ENCODE measurements around the gene C22orf31. TPM values are rescaled to one million over a fixed set of nuclear protein-coding genes. Genes with fewer than 3 reads are reported as not detected.

C22orf31 gene
- total RNA-seq, 1 experiment from 2014 or later: not detected

DNA sequence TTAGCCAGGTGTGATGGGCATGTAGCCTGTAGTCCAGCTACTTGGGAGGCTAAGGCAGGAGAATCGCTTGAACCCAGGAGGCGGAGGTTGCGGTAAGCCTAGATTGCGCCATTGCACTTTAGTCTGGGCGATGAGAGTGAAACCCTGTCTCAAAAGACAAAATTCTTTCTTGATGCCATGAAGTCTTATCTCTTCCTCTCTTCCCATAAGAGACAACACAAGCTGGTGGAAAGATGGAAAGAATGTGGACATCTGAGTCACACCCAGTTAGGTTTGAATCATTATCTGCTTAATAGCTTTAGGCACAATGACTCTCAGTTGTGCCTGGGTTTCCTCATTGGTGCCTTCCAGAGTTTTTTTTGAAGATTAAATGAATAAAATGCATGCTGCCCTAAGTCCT, 46.5 kb upstream of the C22orf31 start:
- no peak for TF ChIP-seq CTCF (conservative IDR thresholded peaks at IDR 0.05)
- H3K4ac ChIP-seq (ENCODE audit: low read depth, low read length): no peak overlapping the region
- no peaks in the 10 kb centered on the region for H3K27me3 Mint-ChIP-seq (ENCODE audit: low read depth)
- H4K20me1 ChIP-seq (ENCODE audit: control insufficient read depth, insufficient read depth, insufficient read length): no peaks in the 10 kb centered on the region
- H3T11ph ChIP-seq (ENCODE audit: low read length): no peak overlapping the region
- peaks cover 14 to 25% of the 10 kb centered on the region in 2 experiments for H3K4me1 Mint-ChIP-seq
- H3K27ac ChIP-seq (ENCODE audit: insufficient read length, low read depth, low read length): no peak overlapping the region
- no peak overlapping the region for H2BK20ac ChIP-seq (ENCODE audit: low read depth, low read length, poor library complexity, severe bottlenecking)
- no peak overlapping the region for H2BK12ac ChIP-seq (ENCODE audit: insufficient read length, low read depth, low read length)
- H3K18ac ChIP-seq (ENCODE audit: insufficient read length, low read depth, low read length): no peak overlapping the region
- H3K14ac ChIP-seq (ENCODE audit: insufficient read depth, low read length): no peak overlapping the region
- no peak overlapping the region for H3K56ac ChIP-seq (ENCODE audit: insufficient read length, low read depth, low read length)
- no CpG with 5 or more reads among the region's 5 CpGs for WGBS (ENCODE audit: extremely low coverage, insufficient read length, low lambda C conversion rate)
- H3K79me2 ChIP-seq (ENCODE audit: insufficient read depth, low read length): no peaks in the 10 kb centered on the region
- no peaks in the 10 kb centered on the region for H3K9me3 Mint-ChIP-seq
- H3K4me2 ChIP-seq (ENCODE audit: insufficient read depth, insufficient read length, low read length): no peak overlapping the region
- no peak overlapping the region for H3K23ac ChIP-seq (ENCODE audit: insufficient read length, low read depth, low read length)
- no peaks in the 10 kb centered on the region for H3K9me3 ChIP-seq (ENCODE audit: control insufficient read depth, low read depth, low read length)
- no peak overlapping the region for H2AFZ ChIP-seq (ENCODE audit: low read length)
- no peak overlapping the region for H2AK5ac ChIP-seq (ENCODE audit: insufficient read length, low read length)
- H3K27me3 ChIP-seq (ENCODE audit: insufficient read depth, low read length): no peaks in the 10 kb centered on the region
- no peak overlapping the region for H4K8ac ChIP-seq (replicated peaks; ENCODE audit: insufficient read length, low read depth, low read length)
- H3K23me2 ChIP-seq (ENCODE audit: insufficient read length, low read depth, low read length, poor library complexity, severe bottlenecking): no peaks in the 10 kb centered on the region
- DNase-seq: no peak
- no peak overlapping the region for H4K5ac ChIP-seq (ENCODE audit: insufficient read length, low read depth, low read length)
- H2BK5ac ChIP-seq (ENCODE audit: insufficient read length, low read length): no peak overlapping the region
- no peak overlapping the region for H3K27ac Mint-ChIP-seq
- no peaks in the 10 kb centered on the region for H3K4me1 ChIP-seq (ENCODE audit: insufficient read depth, low read length)
- no peak overlapping the region for H3K4me3 Mint-ChIP-seq
- H2BK120ac ChIP-seq (ENCODE audit: low read depth, low read length, poor library complexity, severe bottlenecking): no peak overlapping the region
- H3K36me3 Mint-ChIP-seq (ENCODE audit: insufficient read depth in 1 of 3, low read depth in 3 of 3): no peaks in the 10 kb centered on the region
- H4K91ac ChIP-seq (ENCODE audit: insufficient read length, low read depth, low read length): no peak overlapping the region
- no peaks in the 10 kb centered on the region for H3K79me1 ChIP-seq (ENCODE audit: insufficient read depth, low read depth, low read length, poor library complexity, severe bottlenecking)
- H2BK15ac ChIP-seq (ENCODE audit: low read depth, low read length): no peak overlapping the region
- no peak overlapping the region for H3K9ac ChIP-seq (ENCODE audit: extremely low read depth, insufficient read length, low read length)

Measured in H9 (cell line).